ENCODE results near the gene ADAM11.

The ADAM11 gene

DNA sequence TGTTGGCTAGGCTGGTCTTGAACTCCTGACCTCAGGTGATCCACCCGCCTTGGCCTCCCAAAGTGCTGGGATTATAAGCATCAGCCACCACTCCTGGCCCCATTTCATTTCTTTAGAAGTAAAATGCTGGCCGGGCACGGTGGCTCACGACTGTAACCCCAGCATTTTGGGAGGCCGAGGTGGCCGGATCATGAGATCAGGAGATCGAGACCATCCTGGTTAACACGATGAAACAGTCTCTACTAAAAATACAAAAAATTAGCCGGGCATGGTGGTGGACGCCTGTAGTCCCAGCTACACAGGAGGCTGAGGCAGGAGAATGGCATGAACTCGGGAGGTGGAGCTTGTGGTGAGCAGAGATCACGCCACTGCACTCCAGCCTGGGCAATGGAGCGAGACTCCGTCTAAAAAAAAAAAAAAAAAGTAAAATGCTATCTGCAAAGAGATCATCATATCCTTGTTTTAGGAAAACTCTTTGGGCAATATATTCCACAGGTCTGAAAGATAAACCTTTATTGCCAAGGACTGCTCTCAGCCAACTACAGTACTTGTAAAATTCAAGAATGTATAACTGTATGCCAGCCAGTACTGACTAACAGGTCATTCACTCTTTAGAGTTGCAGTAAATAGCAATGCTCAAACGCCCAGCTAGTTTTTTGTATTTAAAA lies 67.5 kb downstream of the ADAM11 start:
- H3K27ac ChIP-seq = no peak overlapping the region
- no peak overlapping the region for H3K4me3 ChIP-seq

DNA sequence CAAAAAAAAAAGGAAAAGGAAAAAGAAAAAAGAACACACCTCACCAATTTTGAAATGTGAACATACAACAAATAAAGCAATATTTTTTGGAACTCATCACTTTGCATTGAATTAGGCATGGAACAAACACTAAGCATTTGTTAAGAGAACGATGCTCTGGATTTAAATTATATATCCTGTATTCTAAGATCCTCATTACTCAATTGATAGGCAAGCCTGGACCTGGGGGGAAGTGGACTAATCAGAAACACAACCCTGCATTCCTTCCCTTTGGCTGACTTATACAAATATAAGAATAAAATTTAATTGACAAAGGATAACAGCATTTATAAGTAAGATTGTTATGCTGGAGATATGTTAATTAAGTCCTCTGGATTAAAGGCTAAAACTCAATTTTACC lies 69.1 kb downstream of the ADAM11 start:
- Histone ChIP-seq H3K27ac (peak overlapping the region in 2 of 21 experiments; percentile 0 to 27), H3K4me3 (no peak overlapping the region)

DNA sequence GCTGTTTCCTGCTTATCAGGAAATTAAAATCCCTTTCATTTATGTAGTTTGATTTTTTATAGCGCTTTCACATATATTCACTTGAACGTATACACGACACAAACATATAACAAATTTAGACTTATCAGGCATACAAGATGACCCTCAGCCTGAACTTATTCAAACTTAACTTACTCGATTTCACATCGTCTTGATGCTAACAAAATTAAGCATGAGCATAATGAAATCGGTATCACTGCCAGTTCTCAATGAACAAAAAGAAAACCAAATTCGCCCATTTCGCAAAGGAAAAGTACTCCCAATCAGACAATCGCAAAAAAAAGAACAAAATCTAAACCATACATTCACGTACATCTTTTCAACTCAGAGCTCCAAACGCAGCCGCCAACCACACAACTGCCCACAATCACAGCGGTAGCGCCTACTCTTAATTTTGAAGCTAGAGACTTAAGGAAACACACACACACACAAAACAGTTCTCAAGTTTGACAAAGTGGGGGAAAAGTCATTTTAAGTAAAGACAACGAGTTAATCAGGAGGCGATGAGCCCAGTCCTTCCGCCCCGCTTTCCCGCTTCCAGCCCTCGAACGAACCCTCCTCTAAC lies 70.2 kb downstream of the ADAM11 start:
- H3K27ac ChIP-seq = peak overlapping the region in 19 of 21 experiments; percentile 23 to 91 (median 74)
- peak overlapping the region; percentile 39 to 57 (median 48) for H3K4me3 ChIP-seq

DNA sequence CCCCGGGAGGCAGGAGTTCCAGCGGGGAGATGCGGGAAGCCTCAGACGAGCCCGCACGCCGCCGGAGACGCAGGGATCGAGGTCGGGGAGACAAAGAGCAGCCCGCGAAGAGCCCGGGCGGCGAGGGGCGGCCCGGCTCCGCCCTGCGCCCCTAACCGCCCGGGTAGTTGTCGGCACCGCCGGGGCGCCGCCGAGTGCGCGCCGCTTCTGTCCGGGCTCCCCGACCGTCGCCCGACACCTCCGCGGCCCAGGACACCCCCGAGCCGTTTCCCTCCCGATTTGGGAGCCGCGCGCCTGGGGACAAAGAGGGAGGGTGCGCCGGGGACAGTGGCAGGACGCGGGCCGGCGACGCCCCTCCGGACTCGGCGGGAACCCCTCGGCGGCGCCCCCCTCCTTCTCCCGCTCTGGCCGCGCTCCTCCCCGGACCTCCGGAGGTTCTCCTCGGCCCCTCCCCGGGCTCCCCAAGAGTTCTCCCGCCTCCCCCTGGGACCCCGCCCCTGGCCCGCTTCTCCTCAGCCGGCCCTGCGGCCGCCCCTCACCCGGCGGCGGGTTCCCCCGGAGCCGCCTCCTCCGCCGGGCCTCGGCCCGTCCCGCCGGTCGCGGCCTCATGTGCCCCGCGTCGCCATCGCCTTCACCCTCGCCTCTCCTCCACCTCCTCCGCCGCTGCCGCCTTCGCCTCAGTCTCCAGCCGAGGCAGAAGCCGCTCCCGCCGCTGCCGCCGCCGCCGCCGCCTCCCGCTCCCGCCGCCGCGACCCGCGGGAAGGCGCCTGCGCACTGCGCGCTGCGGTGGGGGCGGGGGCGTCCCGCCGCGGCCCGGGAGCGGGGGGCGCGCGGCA lies 71.0 kb downstream of the ADAM11 start, which contains the start of gene GJC1:
Gene GJC1 (minus strand): TSS at position 765 of the 836 bp plus-strand sequence. CDS start 24,470 bp downstream, outside the sequence.
- Histone ChIP-seq H3K27ac (peak within 1 kb of the TSS in 20 of 21 experiments; percentile 23 to 91 (median 72)), H3K4me3 (peak within 1 kb of the TSS; percentile 39 to 57 (median 48))

DNA sequence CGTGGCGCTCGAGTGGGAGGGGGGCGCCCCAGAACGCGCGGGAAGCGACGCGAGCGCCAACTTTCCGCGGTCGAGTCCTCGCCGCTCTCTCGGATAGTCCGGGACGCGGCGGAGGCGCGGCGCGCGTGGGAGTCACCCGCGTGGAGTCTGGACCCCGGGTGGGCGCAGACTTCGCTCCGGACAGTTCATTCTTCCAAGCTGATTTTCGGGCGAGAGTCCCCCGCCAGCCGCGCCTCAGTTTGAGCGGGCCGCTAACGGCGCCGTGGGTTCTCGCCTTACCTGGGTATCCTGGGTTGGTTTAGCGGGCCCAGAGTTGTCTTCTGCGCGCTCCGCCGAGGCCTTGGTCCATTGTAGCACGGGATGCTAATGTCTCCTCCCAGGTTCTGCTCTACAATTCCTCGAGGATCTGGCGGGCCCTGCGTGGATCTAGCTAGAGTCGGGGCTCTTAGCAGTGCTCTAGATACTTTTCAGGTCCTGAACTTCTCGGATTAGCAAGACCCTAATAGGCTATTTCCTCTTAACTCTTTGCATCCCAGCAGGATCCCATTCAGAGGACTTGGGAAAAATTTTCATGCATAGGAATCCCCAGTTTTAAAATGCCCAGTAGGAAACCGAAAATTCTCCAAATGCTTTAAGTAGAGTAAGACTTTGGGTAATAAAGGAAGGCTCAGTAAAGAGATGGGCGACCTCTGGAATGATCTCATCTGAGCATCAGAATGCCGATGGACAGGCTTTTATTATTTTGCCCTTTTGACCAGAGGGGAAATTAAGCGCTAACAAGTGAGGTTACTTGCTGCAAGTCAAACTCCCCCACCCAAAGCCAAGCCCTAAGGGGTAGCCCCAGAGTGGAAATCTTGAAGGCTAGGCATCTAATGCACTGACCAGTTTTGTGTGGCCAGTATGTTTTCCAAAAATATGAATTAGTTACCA lies 71.8 kb downstream of the ADAM11 start:
- Histone ChIP-seq H3K27ac (peak overlapping the region in 8 of 21 experiments; percentile 24 to 91 (median 76)), H3K4me3 (peak overlapping the region; percentile 39 to 57 (median 48))

DNA sequence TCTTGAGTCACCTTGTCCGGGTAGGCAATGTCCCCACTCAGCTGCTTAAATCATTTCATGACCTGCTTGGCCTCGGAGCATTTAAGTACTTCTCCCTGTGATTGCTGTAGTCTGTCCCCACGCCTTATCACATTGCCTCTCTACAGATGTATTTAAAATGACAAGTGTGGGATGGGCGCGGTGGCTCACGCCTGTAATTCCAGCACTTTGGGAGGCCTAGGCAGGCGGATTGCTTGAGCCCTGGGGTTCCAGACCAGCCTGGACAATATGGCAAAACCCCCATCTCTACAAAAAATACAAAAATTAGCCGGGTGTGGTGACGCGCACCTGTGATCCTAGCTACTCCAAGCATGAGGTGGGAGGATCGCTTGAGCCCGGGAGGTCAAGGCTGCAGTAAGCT lies 72.6 kb downstream of the ADAM11 start:
- no peak overlapping the region for H3K27ac ChIP-seq

More for the DNA sequence above, 72.6 kb downstream of the ADAM11 start:
- no peak overlapping the region for H3K4me3 ChIP-seq
